OCI-LY7 (cell line): Measurements from ENCODE around the gene MINDY4. TPM values are rescaled to one million over a fixed set of nuclear protein-coding genes. Genes with fewer than 3 reads are reported as not detected.

Experiments
- BruUV-seq: library from RNA; stranded (reverse); fragments of 400-500 nt; replicated peaks from 2 replicates; lab custom pipeline; 2021; lab: Mats Ljungman, UMichigan
- CTCF ChIA-PET: fragments of 300-600 bp; sonication (Branson Sonifier 250); formaldehyde crosslinking; loops from one replicate; lab custom pipeline; 2022; ENCODE audit warnings: antibody characterized with exemption; ENCODE audit not compliant: unreplicated experiment; lab: Charles Lee
- POLR2A ChIA-PET: fragments of 300-600 bp; sonication (Branson Sonifier 250); formaldehyde crosslinking; loops from one replicate; lab custom pipeline; 2022; ENCODE audit warnings: antibody characterized with exemption; lab: Charles Lee
- DNase-seq: peaks from one replicate; pipeline ENCODE4 v3.0.0-alpha.2; 2015; ENCODE audit warnings: low spot score
- H2AFZ ChIP-seq: fragments of 200-600 bp; sonication (generic), shearing (Covaris generic); 2 replicates; pipeline ENCODE4 v1.6.1; 2014; ENCODE audit warnings: mild to moderate bottlenecking, antibody characterized with exemption, low read length, moderate library complexity
- H3K27ac ChIP-seq: fragments of 200-600 bp; sonication (generic); 2 replicates; pipeline ENCODE4 v1.5.1; 2014; ENCODE audit warnings: mixed run types, low read depth, mild to moderate bottlenecking, moderate library complexity, low read length, inconsistent platforms; ENCODE audit not compliant: poor library complexity, severe bottlenecking
- H3K36me3 ChIP-seq: fragments of 200-600 bp; sonication (generic); 2 replicates; pipeline ENCODE4 v1.6.1; 2014; ENCODE audit warnings: mild to moderate bottlenecking, antibody characterized with exemption, low read length, moderate library complexity, mixed read lengths; ENCODE audit not compliant: insufficient read depth
- H3K4me1 ChIP-seq: fragments of 200-600 bp; sonication (generic); 2 replicates; pipeline ENCODE4 v1.5.1; 2014; ENCODE audit warnings: mild to moderate bottlenecking, low read length; ENCODE audit not compliant: insufficient read depth, poor library complexity, severe bottlenecking
- H3K4me2 ChIP-seq: fragments of 200-600 bp; sonication (generic); 2 replicates; pipeline ENCODE4 v1.6.1; 2014; ENCODE audit warnings: mild to moderate bottlenecking, low read length
- H3K4me3 ChIP-seq: fragments of 200-600 bp; sonication (generic); 2 replicates; pipeline ENCODE4 v1.5.1; 2014; ENCODE audit warnings: mild to moderate bottlenecking, low read depth, low read length; ENCODE audit not compliant: poor library complexity, severe bottlenecking
- H3K79me2 ChIP-seq: fragments of 200-600 bp; sonication (generic); 2 replicates; pipeline ENCODE4 v1.6.1; 2016; ENCODE audit warnings: low read depth, mild to moderate bottlenecking, low read length, moderate library complexity, mixed read lengths; ENCODE audit not compliant: insufficient read depth
- H3K9me2 ChIP-seq: fragments of 200-600 bp; sonication (generic); 2 replicates; pipeline ENCODE4 v1.6.1; 2016; ENCODE audit warnings: mild to moderate bottlenecking, low read length, mixed read lengths; ENCODE audit not compliant: insufficient read depth
- H3K9me3 ChIP-seq: fragments of 200-600 bp; sonication (generic); 2 replicates; pipeline ENCODE4 v1.6.1; 2014; ENCODE audit warnings: mild to moderate bottlenecking, mixed run types, low read length, mixed read lengths
- H4K20me1 ChIP-seq: fragments of 200-600 bp; sonication (generic); 2 replicates; pipeline ENCODE4 v1.6.1; 2014; ENCODE audit warnings: mild to moderate bottlenecking, antibody characterized with exemption, low read length, moderate library complexity, mixed read lengths; ENCODE audit not compliant: insufficient read depth
- CTCF ChIP-seq: fragments of 200-600 bp; sonication (generic); conservative IDR thresholded peaks from 2 replicates; pipeline ENCODE4 v1.5.1; 2014; ENCODE audit warnings: mild to moderate bottlenecking, antibody characterized with exemption, low read length, moderate library complexity, mixed read lengths
- EZH2phosphoT487 ChIP-seq: fragments of 200-600 bp; sonication (generic); IDR thresholded peaks from 2 replicates; pipeline ENCODE4 v1.6.1; 2018; ENCODE audit warnings: low read depth, borderline replicate concordance, mild to moderate bottlenecking, mixed run types, antibody characterized with exemption, low read length, moderate library complexity, mixed read lengths
- intact Hi-C: fragments of 100-400 bp; cut with micrococcal nuclease; formaldehyde crosslinking; loops from one replicate; pipeline ENCODE4 v1.10.0; 2022; ENCODE audit not compliant: unreplicated experiment
- total RNA-seq, 2 experiments: library from RNA; depleted of rRNA in 1 of 2; stranded (reverse); fragments of >200 nt in 1 of 2; shearing (Covaris generic) in 1 of 2; gene quantifications; 2 replicates each; pipeline ENCODE4 v1.2.3, GENCODE V29; 2014 to 2022

MINDY4 gene
- total RNA-seq, 2 experiments from 2014 or later, result 0.86 TPM; not detected in 1

- H3K9me3 ChIP-seq, result no peaks in the 10 kb centered on the region
- intact Hi-C loops, result no loop called here
- no peaks in the 10 kb centered on the region for H3K36me3 ChIP-seq
- no peak overlapping the region for H2AFZ ChIP-seq
- no peak overlapping the region for H3K4me3 ChIP-seq
- no peak for DNase-seq
- H3K9me2 ChIP-seq, result no peaks in the 10 kb centered on the region
- ChIA-PET CTCF (no interaction called here), POLR2A (interaction anchor here (0.7 kb wide), 1 partner anchor 250 kb away, joined by 6 read pairs; no protein-coding TSS in a partner anchor)
- H3K79me2 ChIP-seq, result no peaks in the 10 kb centered on the region
- H3K4me1 ChIP-seq, result no peaks in the 10 kb centered on the region
- no peaks in the 10 kb centered on the region for H4K20me1 ChIP-seq
- no peak overlapping the region for H3K27ac ChIP-seq
- TF ChIP-seq CTCF (no peak), EZH2phosphoT487 (no peak)
- BruUV-seq, result no TSS peak
- H3K4me2 ChIP-seq, result no peak overlapping the region
Observed at GRCh38 chr7:30918676-30919075, 147.5 kb downstream of the MINDY4 start.

- ChIA-PET POLR2A (no interaction called here), CTCF (no interaction called here)
- Histone ChIP-seq H4K20me1 (no peaks in the 10 kb centered on the region), H3K27ac (no peak overlapping the region), H2AFZ (no peak overlapping the region), H3K9me2 (no peaks in the 10 kb centered on the region), H3K79me2 (no peaks in the 10 kb centered on the region), H3K4me3 (no peak overlapping the region), H3K9me3 (no peaks in the 10 kb centered on the region), H3K4me2 (no peak overlapping the region), H3K36me3 (no peaks in the 10 kb centered on the region), H3K4me1 (no peaks in the 10 kb centered on the region)
- TF ChIP-seq EZH2phosphoT487 (no peak), CTCF (no peak)
- DNase-seq, result no peak
- intact Hi-C loops, result no loop called here
- no TSS peak for BruUV-seq
Observed at GRCh38 chr7:30920021-30920583, 148.9 kb downstream of the MINDY4 start.
